Loucy (cell line): ENCODE results near the gene SGK2.

Experiments used
- H2AFZ ChIP-seq: fragments of 200-600 bp; sonication (generic); 2 replicates; pipeline ENCODE4 v1.6.0; 2016; ENCODE audit warnings: antibody characterized with exemption, mild to moderate bottlenecking, low read length, moderate library complexity
- H3F3A ChIP-seq: fragments of 200-600 bp; 2 replicates; pipeline ENCODE4 v1.6.0; 2016; ENCODE audit warnings: antibody characterized with exemption, low read depth, mild to moderate bottlenecking
- H3K27me3 ChIP-seq: fragments of 200-600 bp; sonication (generic); 2 replicates; pipeline ENCODE4 v1.6.1; 2014; ENCODE audit warnings: low read length, mild to moderate bottlenecking; ENCODE audit not compliant: insufficient read depth, poor library complexity, severe bottlenecking
- H3K36me3 ChIP-seq: fragments of 200-600 bp; sonication (generic); 2 replicates; pipeline ENCODE4 v1.6.1; 2016; ENCODE audit warnings: low read length; ENCODE audit not compliant: insufficient read depth
- H3K4me1 ChIP-seq: fragments of 200-600 bp; sonication (generic); 2 replicates; pipeline ENCODE4 v1.5.1; 2014; ENCODE audit warnings: low read length, mild to moderate bottlenecking; ENCODE audit not compliant: insufficient read depth, poor library complexity, severe bottlenecking
- H3K4me2 ChIP-seq: fragments of 200-600 bp; sonication (generic); 2 replicates; pipeline ENCODE4 v1.6.0; 2014; ENCODE audit warnings: antibody characterized with exemption, low read length, low read depth, mild to moderate bottlenecking; ENCODE audit not compliant: poor library complexity, severe bottlenecking
- H3K4me3 ChIP-seq: fragments of 200-600 bp; sonication (generic); 2 replicates; pipeline ENCODE4 v1.5.1; 2014; ENCODE audit warnings: low read length, mild to moderate bottlenecking, mixed read lengths; ENCODE audit not compliant: poor library complexity, severe bottlenecking
- H3K79me2 ChIP-seq: fragments of 200-600 bp; sonication (generic); 2 replicates; pipeline ENCODE4 v1.6.1; 2014; ENCODE audit warnings: low read length; ENCODE audit not compliant: insufficient read depth
- H3K9ac ChIP-seq: fragments of 200-600 bp; sonication (generic); 2 replicates; pipeline ENCODE4 v1.6.0; 2014; ENCODE audit warnings: mild to moderate bottlenecking, low read depth, low read length, moderate library complexity; ENCODE audit not compliant: poor library complexity, severe bottlenecking
- H3K9me2 ChIP-seq: fragments of 200-600 bp; sonication (generic); replicated peaks from 2 replicates; pipeline ENCODE4 v1.6.1; 2016; ENCODE audit warnings: low read depth, low read length, mixed read lengths
- H3K9me3 ChIP-seq: fragments of 200-600 bp; sonication (generic); 2 replicates; pipeline ENCODE4 v1.6.1; 2014; ENCODE audit warnings: mild to moderate bottlenecking, antibody characterized with exemption, low read length, low read depth; ENCODE audit not compliant: insufficient read depth
- H4K20me1 ChIP-seq: fragments of 200-600 bp; sonication (generic); 2 replicates; pipeline ENCODE4 v1.6.0; 2014; ENCODE audit warnings: antibody characterized with exemption, low read length, mild to moderate bottlenecking; ENCODE audit not compliant: insufficient read depth, poor library complexity, severe bottlenecking
- CTCF ChIP-seq: fragments of 200-600 bp; sonication (generic); conservative IDR thresholded peaks from 2 replicates; pipeline ENCODE4 v1.5.1; 2014; ENCODE audit warnings: mild to moderate bottlenecking, antibody characterized with exemption, low read length
- EZH2phosphoT487 ChIP-seq: fragments of 200-600 bp; IDR thresholded peaks from 2 replicates; pipeline ENCODE4 v1.6.1; 2018; ENCODE audit warnings: antibody characterized with exemption, mild to moderate bottlenecking, moderate library complexity, borderline replicate concordance

The SGK2 gene

GRCh38 chr20:43513931-43514647 lies 44.7 kb upstream of the SGK2 start:
- no peaks in the 10 kb centered on the region for H3K36me3 ChIP-seq

GRCh38 chr20:43514648-43514999 lies 44.2 kb upstream of the SGK2 start:
- H3K9me2 ChIP-seq: no peaks in the 10 kb centered on the region
- H3K4me3 ChIP-seq: peak overlapping the region; percentile 74
- peak overlapping the region; percentile 75 for H3K9ac ChIP-seq
- H3K36me3 ChIP-seq: no peaks in the 10 kb centered on the region
- no peaks in the 10 kb centered on the region for H3K4me1 ChIP-seq
- H3K9me3 ChIP-seq: no peaks in the 10 kb centered on the region
- H4K20me1 ChIP-seq: no peaks in the 10 kb centered on the region
- peak overlapping the region; percentile 84 for H2AFZ ChIP-seq
- H3F3A ChIP-seq: no peaks in the 10 kb centered on the region
- no peaks in the 10 kb centered on the region for H3K27me3 ChIP-seq
- H3K79me2 ChIP-seq: peaks cover 15% of the 10 kb centered on the region; the same call in 1 of the 2 replicates
- TF ChIP-seq CTCF: no peak; the same call in 1 of the 2 replicates
- TF ChIP-seq EZH2phosphoT487: no peak
- peak overlapping the region; percentile 66 for H3K4me2 ChIP-seq

More at GRCh38 chr20:43513931-43514647, 44.7 kb upstream of the SGK2 start:
- Histone ChIP-seq H3K4me2 (peak overlapping the region; percentile 80), H3K9me2 (no peaks in the 10 kb centered on the region), H3K27me3 (no peaks in the 10 kb centered on the region), H4K20me1 (no peaks in the 10 kb centered on the region), H3K4me3 (peak overlapping the region; percentile 76), H3K79me2 (peaks cover 15% of the 10 kb centered on the region; the same call in 1 of the 2 replicates), H3F3A (no peaks in the 10 kb centered on the region), H3K9ac (peak overlapping the region; percentile 76), H3K9me3 (no peaks in the 10 kb centered on the region), H3K4me1 (no peaks in the 10 kb centered on the region), H2AFZ (peak overlapping the region; percentile 87)
- TF ChIP-seq CTCF (peak; percentile 44), EZH2phosphoT487 (no peak)

- H3K9me3 ChIP-seq: 0 out of 2 replicates have a peak, but pooled peaks cover 3% of the 10 kb centered on the region
- H3K9ac ChIP-seq: peak overlapping the region; percentile 75
- no peak for TF ChIP-seq CTCF
- H3K9me2 ChIP-seq: no peaks in the 10 kb centered on the region
- no peaks in the 10 kb centered on the region for H3K4me1 ChIP-seq
- no peaks in the 10 kb centered on the region for H3K27me3 ChIP-seq
- peaks cover 15% of the 10 kb centered on the region; the same call in 1 of the 2 replicates for H3K79me2 ChIP-seq
- H3K4me3 ChIP-seq: peak overlapping the region; percentile 74
- H3K36me3 ChIP-seq: no peaks in the 10 kb centered on the region
- peak overlapping the region; percentile 66 for H3K4me2 ChIP-seq
- H4K20me1 ChIP-seq: no peaks in the 10 kb centered on the region
- no peaks in the 10 kb centered on the region for H3F3A ChIP-seq
- H2AFZ ChIP-seq: no peak overlapping the region
Measured at GRCh38 chr20:43515628-43516027, 43.2 kb upstream of the SGK2 start.
